GM12878 (cell line): ENCODE results near the gene ABHD8. TPM values are rescaled to one million over a fixed set of nuclear protein-coding genes. Genes with fewer than 3 reads are reported as not detected.

Experiments
- CREM ChIP-seq: IDR thresholded peaks from 2 replicates; pipeline ENCODE4 v1.6.1; 2014; ENCODE audit warnings: antibody characterized with exemption, low read depth
- CUX1 ChIP-seq: IDR thresholded peaks from 2 replicates; pipeline ENCODE4 v1.6.1; 2012; ENCODE audit warnings: improper control_type of control experiment, low read depth, low read length; ENCODE audit not compliant: insufficient replicate concordance
- FOS ChIP-seq: IDR thresholded peaks from 3 replicates; pipeline ENCODE4 v1.6.1; 2011; ENCODE audit warnings: borderline replicate concordance; ENCODE audit not compliant: insufficient read length; ENCODE audit errors: extremely low read depth
- HSF1 ChIP-seq: fragments of 150-350 bp; IDR thresholded peaks from 2 replicates; pipeline ENCODE4 v1.6.1; 2014; ENCODE audit warnings: mild to moderate bottlenecking, low read depth, low read length
- IRF5 ChIP-seq: fragments of 450-650 bp; IDR thresholded peaks from 2 replicates; pipeline ENCODE4 v1.6.1; 2017; ENCODE audit warnings: borderline replicate concordance
- MTA3 ChIP-seq: IDR thresholded peaks from 2 replicates; pipeline ENCODE4 v1.6.1; 2012; ENCODE audit warnings: low read length, inconsistent platforms, borderline replicate concordance
- NFYB ChIP-seq: IDR thresholded peaks from 2 replicates; pipeline ENCODE4 v1.6.1; 2011; ENCODE audit warnings: low read depth, mild to moderate bottlenecking, low read length, improper control_type of control experiment, moderate library complexity; ENCODE audit not compliant: insufficient read depth
- PBX3 ChIP-seq: IDR thresholded peaks from 2 replicates; pipeline ENCODE4 v1.6.1; 2011; ENCODE audit warnings: mild to moderate bottlenecking, low read depth, low read length, moderate library complexity; ENCODE audit not compliant: insufficient replicate concordance
- POLR2AphosphoS5 ChIP-seq: IDR thresholded peaks from 2 replicates; pipeline ENCODE4 v1.6.1; 2011; ENCODE audit warnings: mild to moderate bottlenecking, low read length, inconsistent platforms
- RAD21 ChIP-seq: IDR thresholded peaks from 2 replicates; pipeline ENCODE4 v1.6.1; 2011; ENCODE audit warnings: mild to moderate bottlenecking, low read depth, low read length, moderate library complexity; ENCODE audit not compliant: insufficient read depth
- SPI1 ChIP-seq: IDR thresholded peaks from 2 replicates; pipeline ENCODE4 v1.6.1; 2011; ENCODE audit warnings: low read depth, mild to moderate bottlenecking, low read length, moderate library complexity, borderline replicate concordance; ENCODE audit not compliant: insufficient read depth
- SUZ12 ChIP-seq: fragments of 200-600 bp; sonication (generic); IDR thresholded peaks from one replicate; pipeline ENCODE4 v1.6.1; 2018; ENCODE audit warnings: antibody characterized with exemption, mild to moderate bottlenecking; ENCODE audit not compliant: unreplicated experiment
- TBL1XR1 ChIP-seq: IDR thresholded peaks from 2 replicates; pipeline ENCODE4 v1.6.1; 2012; ENCODE audit warnings: low read depth, low read length, improper control_type of control experiment
- TCF3 ChIP-seq: IDR thresholded peaks from 2 replicates; pipeline ENCODE4 v1.6.1; 2012; ENCODE audit warnings: low read depth, mild to moderate bottlenecking, low read length, borderline replicate concordance; ENCODE audit not compliant: insufficient read depth
- ZNF207 ChIP-seq: fragments of 450-650 bp; IDR thresholded peaks from 2 replicates; pipeline ENCODE4 v1.6.1; 2014; ENCODE audit warnings: antibody characterized with exemption, mild to moderate bottlenecking, borderline replicate concordance
- ZNF217 ChIP-seq: fragments of 450-650 bp; IDR thresholded peaks from 2 replicates; pipeline ENCODE4 v1.6.1; 2017; ENCODE audit warnings: antibody characterized with exemption, mild to moderate bottlenecking
- ZNF274 ChIP-seq: IDR thresholded peaks from one replicate; pipeline ENCODE4 v1.8.0; 2011; ENCODE audit not compliant: insufficient read length, insufficient read depth
- ZNF622 ChIP-seq: fragments of 450-650 bp; IDR thresholded peaks from 2 replicates; pipeline ENCODE4 v1.6.1; 2017; ENCODE audit warnings: mild to moderate bottlenecking, inconsistent platforms
- ZSCAN29 ChIP-seq: fragments of 450-650 bp; IDR thresholded peaks from 2 replicates; pipeline ENCODE4 v1.6.1; 2017; ENCODE audit warnings: mild to moderate bottlenecking, moderate library complexity
- polyA plus RNA-seq, 11 experiments: library from polyadenylated mRNA; depleted of rRNA in 4 of 11; unstranded in 6 of 11; stranded (reverse) in 5 of 11; fragments of >200 nt; fragmentation: Nextera tagmentation in 4 of 11; fragmentation: Illumina TruSeq in 1 of 11; extraction: Ambion mirVana in 4 of 11; extraction: Trizol in 1 of 11; gene quantifications; 1 replicate in 1 of 11; 2 replicates in 10 of 11; pipeline versions ENCODE4 v1.2.1 to v1.2.3, GENCODE V29; 2011 to 2016; ENCODE audit warnings: inconsistent platforms in 2 of 11, missing spikeins in 2 of 11, low read depth in 1 of 11
- total RNA-seq, 4 experiments: library from RNA; depleted of rRNA in 3 of 4; stranded (reverse); fragments of >200 nt in 3 of 4; fragmentation: Illumina TruSeq in 1 of 4; extraction: Trizol in 1 of 4; gene quantifications; 2 replicates each; pipeline versions ENCODE4 v1.2.1 to v1.2.3, GENCODE V29; 2013 to 2021

ABHD8 gene
- total and polyA plus RNA-seq, 10 of the 15 experiments (the other 5 are each of a cell fraction or from before 2014, with no cell fraction given): 0.03 to 12.5 (median 6.0) TPM

- TF ChIP-seq HSF1 (no peak), CUX1 (no peak), MTA3 (no peak), POLR2AphosphoS5 (no peak), SUZ12 (no peak), FOS (no peak), SPI1 (no peak), CREM (peak; percentile 70), ZNF622 (no peak), IRF5 (no peak), ZNF217 (no peak), NFYB (0 out of 2 replicates have a peak, but pooled peaks have one; percentile 17), ZNF274 (no peak), ZSCAN29 (no peak), RAD21 (peak; percentile 67), TBL1XR1 (no peak), ZNF207 (no peak), PBX3 (no peak), TCF3 (no peak)
Observed at GRCh38 chr19:17260842-17261325, 42.3 kb downstream of the ABHD8 start (continued).
